GM12801 (cell line): ENCODE measurements around the gene SPARC.

ENCODE experiments used
- CTCF ChIP-seq: IDR thresholded peaks from one replicate; pipeline ENCODE4 v1.5.1; 2011; ENCODE audit warnings: control low read depth; ENCODE audit not compliant: insufficient read length; ENCODE audit errors: extremely low read depth

Gene SPARC

DNA sequence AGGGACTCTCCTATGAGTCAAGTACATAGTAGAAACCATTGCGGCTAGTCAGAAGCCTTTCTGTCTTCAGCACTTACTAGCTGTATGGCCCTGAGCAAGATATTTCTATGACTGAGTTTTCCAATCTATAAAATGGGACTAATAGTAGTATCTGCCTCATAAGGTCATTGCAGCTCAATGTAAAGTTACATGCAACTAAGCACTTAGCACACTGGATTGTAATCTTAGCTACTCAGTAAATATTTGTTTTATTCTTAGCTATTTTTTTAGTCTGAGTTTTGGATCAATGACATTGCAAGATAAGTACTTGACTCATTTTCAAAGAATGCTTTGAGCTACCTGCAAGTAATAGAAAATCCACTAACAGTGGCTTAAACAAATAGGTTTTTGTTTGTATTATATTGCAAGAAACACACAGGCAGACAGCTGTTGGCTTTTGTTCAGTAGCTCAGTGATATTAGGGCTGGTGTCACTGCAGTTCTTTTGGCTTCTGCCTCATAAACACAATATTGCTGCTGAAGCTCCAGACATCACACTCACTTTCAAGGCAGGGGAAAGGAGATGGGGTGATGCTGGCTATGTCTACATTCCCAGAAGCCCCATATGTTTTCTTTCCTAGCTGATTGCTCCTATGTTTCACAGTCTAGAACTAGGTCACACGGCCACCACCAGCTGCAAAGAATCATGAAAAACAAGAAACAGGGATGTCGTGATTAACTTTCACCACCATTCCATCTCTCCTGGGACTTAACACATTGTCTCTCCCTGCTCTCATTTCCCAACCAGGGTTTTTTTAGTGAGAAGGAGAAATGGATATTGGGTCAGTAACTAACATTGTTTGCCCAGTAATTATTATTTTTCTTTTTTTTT is 68.6 kb downstream of the SPARC start:
- TF ChIP-seq CTCF: no peak

DNA sequence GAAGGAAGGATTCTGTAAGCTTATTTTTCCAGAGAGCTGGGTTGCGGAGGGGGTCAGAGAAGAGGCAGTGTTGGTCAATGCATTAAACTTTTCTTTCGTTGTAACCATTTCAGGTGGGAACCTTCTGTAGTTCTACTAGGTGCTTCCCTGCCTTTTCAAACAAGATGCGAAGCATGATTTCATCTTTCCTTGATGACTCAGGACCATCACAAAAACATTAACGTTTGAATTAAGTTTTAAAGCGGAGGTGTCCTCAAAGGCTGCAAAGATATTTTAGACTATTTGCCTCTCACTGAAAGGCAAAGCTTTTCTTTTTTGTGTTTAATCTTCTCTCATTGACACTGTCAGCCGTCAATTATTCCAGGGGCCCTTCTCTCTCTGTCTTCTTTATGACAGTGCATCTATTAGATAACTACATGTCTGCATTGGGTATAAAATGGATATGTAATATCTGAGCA is 69.3 kb downstream of the SPARC start:
- TF ChIP-seq CTCF: no peak

DNA sequence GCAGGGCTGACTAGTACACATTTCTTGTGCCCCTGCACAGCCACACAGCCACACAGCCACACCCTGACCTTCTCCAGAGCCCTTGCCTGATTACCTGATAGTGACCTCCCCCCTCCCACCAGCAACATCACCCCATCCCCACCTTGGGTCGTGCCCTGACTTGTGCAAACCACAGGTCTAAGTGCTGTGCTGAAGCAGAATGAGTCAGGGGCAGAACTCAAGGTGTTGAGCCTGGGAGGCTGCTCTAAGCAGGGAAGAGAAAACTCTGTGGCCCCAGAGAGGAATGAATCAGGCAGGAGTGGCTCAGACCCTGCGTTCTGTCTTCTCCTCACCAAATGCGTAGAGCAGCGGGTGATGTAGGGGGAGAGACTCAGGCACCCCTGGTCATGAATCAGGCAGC is 71.3 kb downstream of the SPARC start:
- TF ChIP-seq CTCF: no peak

- TF ChIP-seq CTCF: no peak
Observed at GRCh38 chr5:151614565-151614964, 72.2 kb downstream of the SPARC start.

DNA sequence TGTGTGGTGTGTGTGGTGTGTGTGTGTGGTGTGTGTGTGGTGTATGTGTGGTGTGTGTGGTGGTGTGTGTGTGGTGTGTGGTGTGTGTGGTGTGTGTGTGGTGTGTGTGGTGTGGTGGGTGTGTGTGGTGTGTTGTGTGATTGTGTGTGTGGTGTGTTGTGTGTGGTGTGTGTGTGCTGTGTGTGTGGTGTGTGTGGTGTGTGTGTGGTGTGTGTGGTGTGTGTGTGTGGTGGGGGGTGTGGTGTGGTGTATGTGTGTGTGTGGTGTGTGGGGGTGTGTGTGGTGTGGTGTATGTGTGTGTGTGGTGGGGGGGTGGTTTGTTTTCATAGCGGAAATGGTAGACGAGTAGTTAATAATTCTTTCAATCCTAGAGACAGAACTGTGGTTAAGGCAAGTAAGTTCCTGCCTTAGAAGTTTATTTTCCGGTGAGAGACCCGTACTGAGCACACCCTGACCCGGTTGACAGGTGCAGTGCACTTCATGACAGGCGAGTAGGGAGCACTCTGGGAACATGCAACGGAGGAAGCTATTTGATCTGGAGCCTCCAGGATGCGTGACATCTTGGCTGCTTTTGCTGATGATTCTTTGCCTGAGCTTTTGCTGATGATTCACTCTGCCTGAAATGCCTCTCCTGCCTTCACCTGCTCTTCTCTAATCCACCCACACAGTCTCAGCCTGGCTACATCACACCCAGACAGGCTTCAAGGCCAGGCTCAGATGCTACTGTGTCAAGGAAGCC is 73.9 kb downstream of the SPARC start:
- TF ChIP-seq CTCF: no peak

DNA sequence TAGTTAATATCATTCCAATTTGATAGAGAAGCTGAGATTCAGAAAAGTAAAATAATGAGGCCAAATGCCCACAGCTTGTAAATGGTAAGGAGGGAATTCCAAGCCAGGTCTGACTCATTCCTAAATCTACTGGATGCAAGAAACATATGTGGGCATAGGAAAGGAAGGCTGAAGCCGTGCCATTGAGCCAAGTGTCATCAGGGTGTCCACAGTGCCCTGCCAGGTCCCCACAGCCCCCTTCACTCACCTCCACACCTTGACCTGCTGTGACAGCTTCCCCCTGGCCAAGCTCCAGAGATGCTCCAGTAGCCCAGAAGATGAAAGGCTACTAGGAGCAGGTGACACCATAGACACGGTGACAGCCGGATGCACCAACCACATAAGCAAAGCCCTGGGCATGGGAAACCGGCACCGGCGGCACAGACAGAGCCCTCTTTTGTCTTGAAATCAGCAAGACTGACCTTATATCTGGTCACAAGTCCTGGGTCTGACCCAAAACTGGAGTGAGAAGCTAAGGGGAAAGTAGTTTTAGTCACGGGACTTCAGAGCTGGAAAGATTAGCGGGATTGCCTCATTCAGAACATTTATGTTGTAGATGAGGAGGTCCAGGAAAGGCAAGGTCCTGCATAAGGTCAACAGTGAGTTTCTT is 75.5 kb downstream of the SPARC start:
- no peak for TF ChIP-seq CTCF
